HG03097 (cell line): ENCODE results near the gene POLL.
A peak's percentile ranks its signal among the peaks of the same experiment; 100 is the strongest.
"Not testable (repeated sequence)": the region's sequence is repeated elsewhere in the genome, so short reads cannot be mapped to it uniquely, and the experiment has no call there.

ENCODE experiments used
- ATAC-seq: cut with Tn5 transposase; IDR thresholded peaks from one replicate; pipeline ENCODE4 v1.9.1; 2021; ENCODE audit not compliant: unreplicated experiment, low FRiP score

Gene POLL

DNA sequence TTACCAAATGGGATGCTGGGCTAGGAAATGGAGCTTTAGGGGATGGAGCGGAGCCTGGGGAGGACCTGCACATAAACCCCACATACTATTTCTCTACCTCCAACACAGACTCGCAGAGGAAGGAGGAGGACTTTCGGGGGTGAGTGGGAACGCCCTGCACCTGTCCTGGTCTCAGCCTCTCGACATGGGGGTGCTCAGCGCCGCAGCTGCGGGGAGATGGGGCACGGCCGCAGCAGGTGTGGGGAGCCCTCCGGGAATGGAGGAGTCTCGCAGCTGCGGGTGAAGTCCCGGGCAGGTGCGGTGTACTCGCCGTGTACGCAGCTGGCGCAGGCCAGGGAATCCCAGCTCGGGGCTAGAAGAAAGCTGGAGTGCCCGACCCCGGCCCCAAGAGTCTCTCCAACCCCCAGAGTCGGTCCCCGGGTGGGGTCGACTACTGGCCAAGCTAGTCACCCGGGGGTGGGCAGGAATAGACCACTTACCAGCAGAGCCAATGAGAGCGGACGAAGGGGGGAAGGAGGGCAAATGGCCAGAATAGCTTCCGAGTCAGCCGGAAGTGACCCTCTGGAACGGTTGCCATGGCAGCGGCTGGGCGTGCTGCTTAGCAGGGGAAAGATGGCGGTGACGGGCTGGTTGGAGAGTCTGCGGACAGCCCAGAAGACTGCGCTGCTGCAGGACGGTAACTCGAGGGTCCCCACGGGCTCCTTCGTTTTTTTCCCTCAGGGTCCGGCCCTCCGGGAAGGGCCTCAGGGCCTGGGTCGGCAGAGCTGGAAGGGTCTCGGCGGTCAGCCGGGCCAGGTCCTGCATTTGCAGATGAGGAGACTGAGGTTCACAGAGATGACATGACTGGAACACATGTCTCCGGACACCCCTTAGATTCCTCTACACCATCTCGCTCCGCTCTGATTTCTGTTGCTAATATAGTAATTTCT, at the start of gene POLL, which contains the start of gene DPCD:
Gene POLL (minus strand): TSS at position 533 of the 929 bp plus-strand sequence. CDS start 897 bp downstream, outside the sequence.
Gene DPCD (plus strand): TSS at position 597 of the 929 bp plus-strand sequence. CDS start 16 bp downstream, at position 613.
- ATAC-seq = peak; percentile 93

DNA sequence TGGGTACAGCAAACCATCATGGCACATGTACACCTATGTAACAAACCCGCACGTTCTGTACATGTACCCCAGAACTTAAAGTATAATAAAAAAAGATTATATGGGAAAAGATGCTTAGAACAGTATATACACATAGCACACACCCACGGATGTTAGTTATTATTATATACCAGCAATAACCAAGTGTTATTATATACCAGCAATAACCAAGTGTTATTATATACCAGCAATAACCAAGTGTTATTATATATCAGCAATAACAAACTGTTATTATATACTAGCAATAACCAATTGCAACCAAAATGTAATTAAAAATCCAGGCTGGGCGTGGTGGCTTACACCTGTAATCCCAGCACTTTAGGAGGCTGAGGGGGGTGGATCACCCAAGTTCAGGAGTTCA, 45.5 kb upstream of the POLL start:
- ATAC-seq = not testable (repeated sequence)

DNA sequence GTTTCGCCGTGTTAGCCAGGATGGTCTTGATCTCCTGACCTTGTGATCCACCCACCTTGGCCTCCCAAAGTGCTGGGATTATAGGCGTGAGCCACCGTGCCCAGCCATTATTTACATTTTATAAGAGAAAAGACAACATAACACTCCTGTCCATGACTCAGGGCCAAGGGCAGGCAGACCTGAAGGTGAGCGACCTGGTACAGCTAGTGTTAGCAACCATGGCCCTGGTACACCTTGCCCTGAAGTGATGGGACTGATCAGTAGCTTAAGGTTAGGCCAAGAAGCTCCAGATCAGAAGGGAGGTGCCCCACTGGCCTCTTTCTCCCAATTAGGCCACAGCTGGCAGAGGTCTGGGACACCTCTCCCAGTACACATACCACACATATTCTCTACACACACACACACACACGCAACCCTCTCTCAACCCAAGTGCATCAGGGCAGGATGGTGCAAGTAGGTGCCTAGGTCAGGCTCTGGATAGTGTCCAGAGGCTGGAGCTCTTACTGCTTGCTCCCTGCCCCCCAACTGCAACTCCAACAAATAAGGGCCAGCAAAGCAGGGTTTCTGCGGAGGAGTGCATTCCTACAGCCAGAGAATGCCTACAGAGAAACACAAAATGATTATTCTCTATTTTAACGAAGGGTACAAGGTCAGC, 43.9 kb upstream of the POLL start:
- no peak for ATAC-seq

DNA sequence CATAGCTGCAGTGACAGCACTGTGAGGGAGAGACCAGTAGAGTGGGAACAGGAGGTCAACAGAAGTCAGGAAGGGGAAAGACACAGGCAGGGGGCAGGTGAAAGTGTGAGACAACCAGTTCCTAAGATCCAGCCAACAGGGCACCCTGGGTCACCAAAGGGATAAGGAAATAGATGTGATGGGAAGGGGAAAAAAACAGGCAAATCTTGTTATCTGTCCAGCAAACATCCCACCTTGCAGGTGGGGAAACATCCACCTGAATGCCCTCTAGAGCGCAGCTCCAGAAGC, 42.5 kb upstream of the POLL start:
- ATAC-seq = no peak

DNA sequence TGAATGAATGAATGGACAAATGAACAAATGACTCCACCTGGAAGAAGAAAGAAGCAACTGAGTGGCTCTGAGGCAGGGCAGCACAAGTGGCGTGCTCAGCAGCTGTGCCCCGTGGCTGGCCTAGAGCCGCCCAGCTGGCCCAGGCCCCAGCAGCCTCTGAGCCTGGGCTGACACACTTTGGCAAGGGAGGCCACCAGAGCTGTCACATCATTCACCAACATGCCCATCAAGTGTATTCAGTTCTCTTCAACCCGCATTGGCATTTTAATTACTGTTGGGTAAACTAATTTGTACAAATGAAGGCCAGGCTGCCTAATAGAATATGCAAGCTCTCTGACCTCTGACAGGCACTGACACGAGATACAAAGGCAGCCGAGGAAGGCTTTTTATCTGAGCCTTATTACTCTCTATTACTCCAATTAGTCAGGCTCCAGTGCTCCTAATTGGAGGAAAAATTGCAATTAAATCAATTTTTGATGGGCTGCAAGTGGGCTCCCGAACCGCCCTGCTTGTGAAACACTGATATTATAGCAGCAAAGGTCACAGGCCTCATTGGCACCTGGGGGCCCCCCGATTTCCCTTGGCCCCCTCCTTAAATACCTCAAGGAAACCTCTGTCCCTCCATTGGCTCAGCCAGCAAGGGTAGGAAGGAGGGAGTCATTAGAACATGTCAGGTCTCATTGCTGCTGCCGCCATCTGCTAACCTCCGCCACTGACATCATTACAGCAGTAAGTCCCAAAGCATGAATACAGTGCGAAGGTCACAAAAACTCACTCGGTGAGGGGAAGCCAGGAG, 42.0 kb upstream of the POLL start:
- no peak for ATAC-seq

DNA sequence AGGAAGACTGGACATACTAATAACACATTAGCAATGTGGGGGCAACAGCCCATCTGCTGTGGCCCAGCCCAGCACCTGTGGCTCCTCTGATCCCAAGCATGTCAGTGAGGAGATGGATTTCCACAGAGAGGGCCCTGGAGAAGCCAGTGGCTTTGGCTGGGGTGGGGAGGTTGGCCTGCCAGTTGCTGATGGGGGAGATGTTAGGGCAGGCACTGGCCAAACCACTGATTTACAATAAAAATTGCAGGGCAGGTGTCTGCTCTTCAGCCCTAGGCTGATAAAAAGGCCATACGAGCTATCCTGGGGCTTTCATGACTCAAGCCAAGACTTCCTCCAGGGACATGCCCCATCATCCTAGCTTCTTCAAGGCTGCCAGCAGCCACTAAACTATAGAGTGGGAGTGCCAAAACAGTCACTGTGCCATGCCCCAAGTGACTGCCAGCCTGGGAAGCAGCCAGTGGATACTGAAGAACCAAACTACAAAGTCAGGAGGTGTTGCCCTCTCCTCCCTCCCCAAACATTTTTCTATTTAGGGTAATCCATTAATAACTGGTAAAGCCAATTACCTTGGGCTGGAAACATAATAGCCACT, 37.9 kb upstream of the POLL start:
- no peak for ATAC-seq

DNA sequence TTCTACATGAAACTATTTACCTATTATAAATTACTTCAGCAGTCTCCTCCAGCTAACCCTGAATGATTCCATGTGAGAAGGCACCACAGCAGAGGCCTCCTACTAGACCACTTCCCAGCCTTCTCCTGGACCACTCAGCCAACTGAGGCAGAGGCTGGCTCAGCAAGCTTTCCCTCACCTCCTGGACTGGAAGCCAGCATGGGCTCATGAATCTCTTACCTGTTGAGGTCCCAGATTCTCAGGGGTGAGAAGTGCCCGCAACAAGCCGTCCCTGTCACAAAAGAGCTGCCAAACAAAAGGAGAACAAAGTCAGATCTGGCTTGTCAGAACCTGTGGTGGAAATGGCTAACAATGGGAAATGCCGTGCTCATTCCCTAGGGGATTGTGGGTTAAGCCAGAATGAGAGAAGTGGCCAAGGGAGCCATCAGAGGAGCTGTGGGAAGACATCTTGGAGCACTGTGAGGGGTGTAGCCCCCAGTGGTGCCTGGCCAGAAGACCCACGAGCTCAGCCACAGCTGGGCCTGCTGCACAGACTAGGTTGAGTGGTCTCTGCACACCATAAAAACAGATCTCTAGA, 36.6 kb upstream of the POLL start:
- no peak for ATAC-seq

DNA sequence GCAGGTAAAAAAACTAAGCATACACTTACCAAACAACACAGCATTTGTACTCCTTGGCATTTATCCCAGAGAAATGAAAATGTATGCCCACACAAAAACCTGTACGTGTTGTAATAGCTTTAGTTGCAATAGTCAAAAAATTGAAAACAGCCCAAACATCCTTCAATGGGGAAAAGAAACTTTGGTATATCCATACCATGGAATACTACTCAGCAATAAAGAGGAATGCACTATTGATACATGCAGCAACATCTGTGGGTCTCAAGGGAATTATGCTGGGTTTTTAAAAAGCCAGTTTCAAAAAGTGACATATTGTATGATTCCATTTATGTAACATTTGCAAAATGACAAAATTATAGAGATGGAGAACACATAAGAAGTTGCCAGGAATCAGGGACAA, 35.5 kb upstream of the POLL start:
- no peak for ATAC-seq

DNA sequence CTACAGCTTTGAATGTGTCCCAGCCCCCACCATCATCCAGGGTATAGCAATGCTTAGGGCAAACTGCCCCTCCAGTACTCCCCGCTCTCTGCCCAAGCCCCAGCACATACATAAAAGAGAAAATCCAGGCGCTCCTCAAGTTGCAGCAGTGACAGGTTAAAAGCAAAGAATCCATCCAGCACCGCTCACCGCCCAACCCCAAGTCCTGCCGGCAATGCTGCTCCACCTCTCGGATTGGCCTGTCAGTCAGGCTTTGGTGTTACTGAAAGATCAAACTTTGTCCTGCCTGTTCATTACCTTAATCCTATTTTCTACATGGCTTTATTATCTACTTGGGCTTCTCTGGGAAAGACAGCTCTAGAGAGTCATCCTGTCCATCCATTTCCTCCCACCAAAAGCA, 31.9 kb upstream of the POLL start:
- ATAC-seq = no peak

DNA sequence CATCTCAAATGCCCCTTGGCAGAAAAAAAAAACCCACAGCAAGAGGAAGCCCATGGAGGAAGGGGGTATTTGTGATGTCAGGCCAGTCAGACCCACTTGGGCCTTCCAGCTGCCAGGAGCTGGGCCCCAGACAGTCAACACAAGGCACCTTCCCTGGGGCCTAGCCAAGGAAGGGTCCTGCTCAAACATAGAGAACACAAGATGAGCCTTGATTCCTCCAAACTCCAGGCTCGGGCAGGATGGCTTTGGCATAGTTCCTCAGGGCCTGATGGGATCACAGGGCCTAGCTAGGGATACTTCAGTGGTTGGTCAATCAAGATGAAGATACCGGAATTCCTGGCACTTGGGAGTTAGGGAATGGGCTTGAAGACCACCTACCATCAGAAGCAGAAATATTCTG, 30.8 kb upstream of the POLL start:
- ATAC-seq = no peak

DNA sequence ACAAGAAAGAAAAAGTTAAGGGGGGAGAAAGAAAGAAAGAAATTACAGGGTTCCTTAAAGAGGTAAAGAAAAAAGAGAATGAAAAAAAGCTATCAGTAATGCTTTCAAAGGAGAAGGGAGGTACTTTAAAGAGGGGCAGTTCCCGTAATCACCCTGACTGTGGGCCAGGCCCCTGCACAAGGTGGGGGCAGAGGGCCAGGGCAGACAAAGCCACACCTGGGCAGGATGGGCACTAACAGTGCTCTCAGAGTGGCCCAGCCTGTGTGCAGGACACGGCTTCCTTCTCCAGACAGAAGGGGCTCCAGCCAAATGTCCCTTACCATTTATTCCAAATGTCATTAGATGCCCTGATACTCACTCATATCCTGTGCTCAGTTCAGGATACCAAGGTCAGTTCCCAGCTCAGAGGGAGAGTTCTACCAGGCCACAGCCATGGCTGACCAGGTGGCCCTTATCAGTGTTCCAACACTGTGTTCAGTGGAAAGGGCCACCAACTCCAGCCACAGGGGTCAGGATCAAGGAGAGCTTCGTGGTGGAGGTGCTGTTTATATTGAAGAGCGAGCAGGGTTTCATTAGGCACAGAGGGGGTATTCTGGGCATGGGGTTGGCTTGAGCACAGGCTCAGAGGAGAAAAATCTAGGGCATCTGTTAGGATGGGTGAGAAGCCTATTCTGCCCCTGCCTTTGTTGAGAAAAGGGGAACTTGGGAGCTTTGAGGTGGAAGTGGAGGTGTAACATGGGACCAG, 29.9 kb upstream of the POLL start:
- no peak for ATAC-seq

DNA sequence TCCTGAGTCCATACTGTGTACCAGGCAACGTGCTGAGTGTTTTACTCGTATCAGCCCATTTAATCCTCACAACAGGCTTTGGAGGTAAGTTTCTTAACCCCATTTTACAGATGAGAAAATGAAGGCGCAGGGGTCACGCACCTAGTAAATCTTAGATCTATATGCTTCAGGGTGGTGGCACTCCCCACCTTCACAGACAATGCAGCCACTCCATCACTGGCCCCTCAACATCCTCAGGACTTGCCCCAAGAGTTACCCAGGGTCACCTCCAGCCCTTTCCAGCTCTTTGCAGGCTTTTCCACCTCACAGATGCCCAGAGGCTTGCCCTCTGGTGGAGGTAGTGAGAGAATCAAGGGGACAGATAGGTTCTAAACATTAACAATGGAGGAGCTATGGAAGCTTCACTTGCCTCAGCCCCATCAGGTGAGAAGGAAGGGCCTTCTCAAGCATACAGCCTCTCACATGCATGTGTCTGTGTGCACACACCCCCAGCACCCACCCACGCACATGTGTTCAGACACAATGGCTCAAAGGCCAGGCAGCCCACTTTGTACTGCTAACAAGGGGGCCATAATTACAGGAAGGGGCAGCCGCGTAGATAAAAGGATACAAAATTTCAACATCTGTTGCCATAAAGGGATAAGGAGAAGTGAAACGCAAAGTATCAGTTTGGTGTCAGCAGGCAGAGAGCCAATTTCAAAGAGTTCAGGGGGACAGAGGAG, 29.2 kb upstream of the POLL start:
- no peak for ATAC-seq

DNA sequence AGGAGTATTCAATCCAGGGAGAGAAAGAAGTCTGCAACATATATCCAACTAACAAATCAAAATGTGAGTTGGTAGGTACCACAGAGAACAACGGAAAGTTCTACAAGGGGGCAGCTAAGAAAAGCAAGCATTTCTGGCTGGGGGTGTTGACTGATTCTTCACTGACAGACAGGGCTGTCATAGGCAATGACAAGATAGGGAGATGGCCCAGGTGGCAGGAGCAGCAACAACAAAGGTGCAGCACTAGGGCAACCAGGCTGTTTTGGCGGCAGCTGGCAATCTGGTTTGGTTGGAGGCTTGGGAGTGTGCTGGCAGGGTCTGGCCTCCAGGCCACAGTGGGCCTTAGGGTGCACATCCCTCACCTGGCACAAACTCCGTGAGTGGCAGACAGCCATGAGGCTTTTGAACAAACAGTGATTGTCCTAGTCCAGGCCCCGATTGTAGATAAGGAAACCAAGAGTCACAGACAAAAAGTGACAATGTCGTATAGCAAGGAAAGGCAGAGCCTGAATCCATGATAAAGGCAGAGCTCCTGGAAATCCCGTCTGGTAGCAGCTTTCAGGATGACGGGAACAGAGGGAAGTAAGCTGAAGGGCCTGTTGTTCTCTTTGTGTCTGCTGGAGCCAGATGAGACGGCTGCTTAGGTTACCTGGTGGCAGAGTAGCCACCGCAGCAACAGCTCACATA, 28.5 kb upstream of the POLL start:
- ATAC-seq = no peak

DNA sequence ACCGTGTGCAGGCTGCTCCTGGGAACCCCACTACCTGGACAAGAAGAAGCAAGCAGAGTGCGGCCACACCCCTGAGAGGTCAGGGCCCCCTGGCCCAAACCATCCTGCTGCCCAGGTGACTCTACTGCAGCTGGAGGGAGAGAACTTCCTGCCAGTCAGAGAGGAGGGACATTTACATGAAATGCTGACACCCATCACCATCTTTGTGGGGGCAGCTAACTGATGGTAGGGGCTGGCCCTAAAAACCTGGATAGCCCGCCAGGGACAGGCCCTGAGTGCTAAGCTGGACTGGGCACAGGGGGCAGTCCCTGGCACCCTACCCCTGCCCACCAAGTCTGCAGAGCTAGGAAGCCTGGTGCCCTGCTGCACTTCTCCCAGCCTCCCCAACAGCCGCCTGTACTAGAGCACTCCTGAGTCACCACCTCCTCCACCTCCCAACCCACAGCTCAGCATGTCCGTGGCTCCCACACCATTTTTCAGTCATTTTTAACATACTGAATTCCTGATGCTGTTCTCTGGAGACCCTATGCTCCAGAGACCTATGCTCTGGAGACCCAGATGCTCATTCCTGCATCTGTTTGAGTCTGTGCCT, 27.6 kb upstream of the POLL start:
- ATAC-seq = no peak

DNA sequence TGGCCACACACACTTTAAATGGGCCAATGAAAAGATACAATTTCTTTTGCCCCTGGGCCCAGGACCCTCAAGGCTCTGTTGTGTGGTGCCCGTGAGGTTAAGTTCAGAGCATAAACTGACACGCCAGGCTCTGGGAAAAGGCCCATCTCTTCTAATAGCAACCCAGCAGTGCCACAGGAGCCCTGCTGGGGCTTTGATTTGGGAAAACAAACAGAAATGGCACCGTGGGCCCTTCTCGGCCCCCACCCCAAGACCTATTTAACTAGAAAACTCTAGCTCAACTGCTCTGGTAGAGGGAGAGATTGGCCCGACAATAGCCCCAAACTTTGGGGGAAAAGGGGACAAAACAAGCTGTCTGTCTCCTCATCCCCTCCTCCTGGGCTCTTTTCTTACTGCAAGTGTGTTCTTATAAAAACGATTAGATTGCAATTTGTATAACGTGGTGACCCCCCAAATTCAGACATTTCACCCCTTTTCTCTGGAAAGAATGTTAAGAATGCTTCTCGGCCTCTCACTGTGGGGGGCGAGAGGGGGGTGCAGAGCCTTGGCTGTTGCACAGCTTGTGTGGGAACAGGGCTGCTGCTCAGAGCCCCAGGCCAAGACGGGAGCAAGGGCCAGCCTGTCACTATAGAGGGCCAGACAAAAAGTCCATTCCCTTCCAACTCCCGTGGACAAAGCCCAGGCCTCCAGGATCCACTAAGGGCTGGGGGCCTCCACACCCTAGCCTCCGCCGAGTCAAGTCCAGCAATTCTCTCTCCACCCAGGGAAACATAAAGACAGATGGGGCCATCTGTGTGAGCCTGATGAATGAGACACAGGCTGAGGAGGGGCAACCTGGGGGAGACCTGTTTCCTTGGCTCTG, 26.8 kb upstream of the POLL start:
- ATAC-seq = no peak

DNA sequence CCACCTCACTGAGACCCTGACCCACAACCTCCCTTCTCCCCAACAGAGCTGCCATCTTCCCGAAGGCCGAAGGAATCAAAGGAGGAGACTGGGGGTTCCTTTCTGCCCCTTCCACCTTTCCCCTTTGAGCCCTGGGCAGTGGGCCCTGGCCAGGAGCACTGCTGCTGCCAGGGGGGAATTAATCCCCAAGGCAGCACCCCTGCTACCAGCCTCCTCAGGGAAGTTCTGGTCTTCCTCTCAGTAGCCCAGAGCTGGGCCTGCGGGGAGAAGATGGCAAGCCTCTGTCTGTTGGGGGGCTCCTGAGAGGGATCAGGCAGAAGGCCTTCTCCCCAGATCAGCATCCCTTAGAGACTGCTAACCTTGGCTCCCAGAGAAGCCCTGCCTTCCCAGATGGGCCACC, 25.6 kb upstream of the POLL start:
- no peak for ATAC-seq

DNA sequence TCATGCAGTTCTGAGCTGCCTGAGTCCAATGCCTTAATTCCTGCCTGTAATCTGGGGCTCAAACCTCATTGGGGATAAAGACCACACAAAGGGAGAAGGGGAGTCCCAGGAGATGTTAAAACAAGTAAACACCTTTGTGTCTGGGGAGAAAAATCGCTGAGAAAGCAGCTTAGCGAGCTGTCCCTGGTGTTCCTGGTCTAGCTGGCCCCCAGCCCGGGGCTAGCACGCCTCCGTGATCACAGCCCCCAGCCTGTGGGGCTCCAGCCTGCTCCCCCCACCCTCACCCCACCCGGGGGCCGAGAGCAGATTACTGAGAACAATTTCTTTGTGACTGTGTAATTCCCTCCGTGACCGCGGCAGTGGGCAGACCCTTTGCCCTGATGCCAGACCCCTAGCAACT, 24.8 kb upstream of the POLL start:
- ATAC-seq = no peak
